GM18502 (cell line): Measurements from ENCODE around the gene RAB5A.
A peak's percentile ranks its signal among the peaks of the same experiment; 100 is the strongest.
"Not testable (repeated sequence)": the region's sequence is repeated elsewhere in the genome, so short reads cannot be mapped to it uniquely, and the experiment has no call there.

Experiments used
- ATAC-seq: cut with Tn5 transposase; IDR thresholded peaks from one replicate; pipeline ENCODE4 v1.9.1; 2021; ENCODE audit warnings: mild to moderate bottlenecking; ENCODE audit not compliant: unreplicated experiment, poor library complexity

RAB5A gene

GRCh38 chr3:19945969-19946831 lies 697 bp upstream of the RAB5A start:
- ATAC-seq = peak; percentile 8

GRCh38 chr3:19947549-19948225 lies 790 bp downstream of the RAB5A start:
- ATAC-seq = peak; percentile 19

- no peak for ATAC-seq
Measured at GRCh38 chr3:19948226-19948591, 1.3 kb downstream of the RAB5A start.

- no peak for ATAC-seq
Measured at GRCh38 chr3:19950316-19950715, 3.4 kb downstream of the RAB5A start.

GRCh38 chr3:19954676-19955075 lies 7.8 kb downstream of the RAB5A start:
- no peak for ATAC-seq

GRCh38 chr3:19957354-19957753 lies 10.5 kb downstream of the RAB5A start:
- not testable (repeated sequence) for ATAC-seq

- ATAC-seq = no peak
Measured at GRCh38 chr3:19959505-19959904, 12.6 kb downstream of the RAB5A start.

- ATAC-seq = no peak
Measured at GRCh38 chr3:19960696-19961095, 13.8 kb downstream of the RAB5A start.

GRCh38 chr3:19961960-19962359 lies 15.1 kb downstream of the RAB5A start:
- ATAC-seq = no peak

GRCh38 chr3:19967208-19967607 lies 20.3 kb downstream of the RAB5A start:
- ATAC-seq = no peak

GRCh38 chr3:19967812-19968211 lies 20.9 kb downstream of the RAB5A start:
- ATAC-seq = no peak

- ATAC-seq = no peak
Measured at GRCh38 chr3:19970327-19970726, 23.4 kb downstream of the RAB5A start.

- ATAC-seq = no peak
Measured at GRCh38 chr3:19972054-19972453, 25.2 kb downstream of the RAB5A start.

GRCh38 chr3:19988904-19989303 lies 42.0 kb downstream of the RAB5A start:
- ATAC-seq = not testable (repeated sequence)

GRCh38 chr3:19994796-19995195 lies 47.9 kb downstream of the RAB5A start:
- ATAC-seq = no peak

GRCh38 chr3:19997502-19997901 lies 50.6 kb downstream of the RAB5A start:
- no peak for ATAC-seq

GRCh38 chr3:20001932-20002331 lies 55.0 kb downstream of the RAB5A start:
- no peak for ATAC-seq

GRCh38 chr3:20007960-20008359 lies 61.1 kb downstream of the RAB5A start:
- ATAC-seq = no peak

GRCh38 chr3:20008646-20009045 lies 61.7 kb downstream of the RAB5A start:
- no peak for ATAC-seq

- no peak for ATAC-seq
Measured at GRCh38 chr3:20012164-20012563, 65.3 kb downstream of the RAB5A start, which contains the start of gene PP2D1. Gene PP2D1, minus strand, starts transcription at chr3:20012264. Its CDS starts 192 bp downstream, at chr3:20012072.

- no peak for ATAC-seq
Measured at GRCh38 chr3:20013396-20013795, 66.5 kb downstream of the RAB5A start.

- no peak for ATAC-seq
Measured at GRCh38 chr3:20015525-20015924, 68.6 kb downstream of the RAB5A start.
